Prostate gland (tissue), 2 donors: ENCODE measurements around the gene KCNK15.

Experiments used
- CTCF ChIP-seq, 4 experiments: fragments of 200-600 bp in 2 of 4; fragments of 450-650 bp in 2 of 4; sonication (generic) in 2 of 4; IDR thresholded peaks; 1 replicate in 3 of 4; 2 replicates in 1 of 4; pipeline ENCODE4 v1.5.1; 2016 to 2019; ENCODE audit warnings: antibody characterized with exemption in 4 of 4, mild to moderate bottlenecking in 2 of 4, moderate library complexity in 2 of 4
- POLR2A ChIP-seq: fragments of 450-650 bp; IDR thresholded peaks from one replicate; pipeline ENCODE4 v1.6.1; 2016; ENCODE audit warnings: antibody characterized with exemption, mild to moderate bottlenecking
- POLR2AphosphoS5 ChIP-seq: sonication (generic); formaldehyde crosslinking; IDR thresholded peaks from one replicate; pipeline ENCODE4 v1.6.1; 2017; ENCODE audit warnings: antibody characterized with exemption

GRCh38 chr20:44703183-44703925, 42.3 kb upstream of the KCNK15 start:
- TF ChIP-seq POLR2A (no peak), CTCF (IDR thresholded peaks at IDR 0.05) (no peak), POLR2AphosphoS5 (no peak)
